Measurements from ENCODE around the gene ACTMAP. TPM values are rescaled to one million over a fixed set of nuclear protein-coding genes. Genes with fewer than 3 reads are reported as not detected.
A peak's percentile ranks its signal among the peaks of the same experiment; 100 is the strongest.

The ACTMAP gene
- total RNA-seq, 1 donor from 2014 or later = 12.7 TPM

DNA sequence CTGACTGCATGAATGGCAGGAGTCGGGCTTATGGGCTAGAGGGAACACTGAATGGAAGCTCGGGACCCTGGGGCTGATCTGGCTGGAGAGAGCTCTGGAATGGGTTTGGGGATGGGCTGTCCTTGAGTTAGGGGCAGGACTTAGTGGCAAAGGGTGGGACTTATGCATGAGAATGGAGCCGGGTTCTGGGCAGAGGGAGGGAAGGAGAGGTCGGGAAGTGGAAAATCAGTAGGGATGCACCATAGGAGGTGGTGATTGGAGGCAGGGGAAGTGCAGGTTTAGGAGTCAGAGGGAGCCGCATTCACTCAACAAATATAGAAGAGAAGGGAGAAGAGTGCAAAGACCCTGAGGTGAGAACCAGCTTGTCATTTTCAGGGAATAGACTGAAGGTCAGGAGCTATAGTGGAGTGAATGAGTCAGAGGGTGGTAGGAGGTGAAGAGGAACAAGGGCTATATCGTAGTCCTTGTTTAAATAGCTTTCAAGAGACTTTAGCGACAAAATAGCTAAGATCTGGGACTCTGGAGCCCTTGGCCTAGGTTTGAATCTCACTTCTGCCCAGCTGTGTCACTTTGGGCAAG is 28.5 kb upstream of the ACTMAP start:
- intact Hi-C loops (cut with micrococcal nuclease) = loop anchor here (1.0 to 10.0 kb wide), 5 partner anchors 88 to 1176 kb away; partner anchors contain the start of genes AKT2, NUMBL and RABAC1
- ATAC-seq (ENCODE audit: low read depth) = no peak
- Mint-ChIP-seq H3K4me1 (peaks cover 69% of the 10 kb centered on the region), H3K4me3 (peak overlapping the region; percentile 98), H3K27ac (peak overlapping the region; percentile 99), H3K9me3 (no peaks in the 10 kb centered on the region), H3K36me3 (ENCODE audit: low read depth) (peaks cover 47% of the 10 kb centered on the region), H3K27me3 (no peaks in the 10 kb centered on the region)
- ChIA-PET CTCF (interaction anchor here (0.5 to 4.1 kb wide), 7 partner anchors 19 to 116 kb away, joined by 3 to 25 read pairs (median 9); partner anchors contain the start of genes ACTMAP, EGLN2 and SNRPA), POLR2A (interaction anchor here (0.6 to 6.7 kb wide), 34 partner anchors 9 to 945 kb away, joined by 3 to 351 read pairs (median 10); partner anchors contain the start of genes ACTMAP, C19orf47, COQ8B and DYRK1B)
- TF ChIP-seq, protein P1, sequence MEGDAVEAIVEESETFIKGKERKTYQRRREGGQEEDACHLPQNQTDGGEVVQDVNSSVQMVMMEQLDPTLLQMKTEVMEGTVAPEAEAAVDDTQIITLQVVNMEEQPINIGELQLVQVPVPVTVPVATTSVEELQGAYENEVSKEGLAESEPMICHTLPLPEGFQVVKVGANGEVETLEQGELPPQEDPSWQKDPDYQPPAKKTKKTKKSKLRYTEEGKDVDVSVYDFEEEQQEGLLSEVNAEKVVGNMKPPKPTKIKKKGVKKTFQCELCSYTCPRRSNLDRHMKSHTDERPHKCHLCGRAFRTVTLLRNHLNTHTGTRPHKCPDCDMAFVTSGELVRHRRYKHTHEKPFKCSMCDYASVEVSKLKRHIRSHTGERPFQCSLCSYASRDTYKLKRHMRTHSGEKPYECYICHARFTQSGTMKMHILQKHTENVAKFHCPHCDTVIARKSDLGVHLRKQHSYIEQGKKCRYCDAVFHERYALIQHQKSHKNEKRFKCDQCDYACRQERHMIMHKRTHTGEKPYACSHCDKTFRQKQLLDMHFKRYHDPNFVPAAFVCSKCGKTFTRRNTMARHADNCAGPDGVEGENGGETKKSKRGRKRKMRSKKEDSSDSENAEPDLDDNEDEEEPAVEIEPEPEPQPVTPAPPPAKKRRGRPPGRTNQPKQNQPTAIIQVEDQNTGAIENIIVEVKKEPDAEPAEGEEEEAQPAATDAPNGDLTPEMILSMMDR (IDR thresholded peaks at IDR 0.05) = no peak
- no peak for DNase-seq

DNA sequence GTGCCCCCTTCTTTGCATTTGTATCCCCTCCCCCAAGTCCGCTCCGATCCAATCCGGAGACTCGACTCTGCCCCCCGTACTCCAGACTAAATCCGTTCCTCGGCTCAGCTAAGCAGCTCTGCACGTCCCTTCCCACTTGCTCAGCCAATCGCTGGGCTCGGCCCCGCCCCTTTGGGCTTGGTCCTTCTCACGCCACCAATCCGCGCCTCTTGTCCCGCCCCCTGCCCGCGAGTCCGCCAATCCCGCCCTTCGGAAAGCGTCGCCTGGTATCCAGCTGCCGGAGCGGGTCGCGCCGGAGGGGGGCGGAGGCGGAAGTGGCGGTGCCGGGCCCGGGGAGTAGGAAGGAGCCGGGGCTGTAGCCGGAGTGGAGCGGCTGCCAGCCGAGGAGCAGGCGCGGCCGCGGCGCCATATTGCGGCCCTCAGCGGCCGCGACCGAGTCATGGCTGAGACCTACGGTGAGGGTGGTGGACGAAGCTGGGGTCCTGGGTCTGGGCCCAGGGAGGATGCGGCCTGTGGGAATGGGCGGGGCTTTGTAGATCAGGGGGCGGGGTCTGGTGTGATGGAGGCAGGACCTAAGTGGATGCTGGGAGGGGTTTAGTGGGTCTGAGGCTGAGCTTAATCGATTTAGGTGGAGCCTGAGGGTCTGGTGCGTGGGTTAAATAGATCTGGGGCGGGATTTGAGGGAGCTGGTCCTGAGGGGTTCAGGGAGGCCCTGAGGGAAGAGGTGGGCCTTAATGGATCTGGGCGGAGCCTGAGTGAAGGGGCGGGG is 27.8 kb upstream of the ACTMAP start, which contains the start of gene RAB4B:
TSS of gene RAB4B (plus strand) at position 311 of the 769 bp plus-strand sequence. CDS start at position 440, 129 bp downstream.
- Mint-ChIP-seq H3K4me1 (peaks cover 73% of the 10 kb centered on the region), H3K27me3 (no peaks in the 10 kb centered on the region), H3K4me3 (peak within 1 kb of the TSS; percentile 98), H3K27ac (peak within 1 kb of the TSS; percentile 99), H3K9me3 (no peaks in the 10 kb centered on the region), H3K36me3 (ENCODE audit: low read depth) (peaks cover 42% of the 10 kb centered on the region)
- ATAC-seq (ENCODE audit: low read depth) (peak; percentile 74), DNase-seq (peak; percentile 100)
- ChIA-PET POLR2A (interaction anchor here (0.6 to 6.7 kb wide), 50 partner anchors 10 to 1619 kb away, joined by 3 to 351 read pairs (median 6); partner anchors contain the start of genes ACTMAP, AKT2, B9D2 and C19orf47), CTCF (interaction anchor here (0.5 to 4.1 kb wide), 8 partner anchors 19 to 115 kb away, joined by 3 to 25 read pairs (median 6); partner anchors contain the start of genes ACTMAP, EGLN2 and SNRPA)
- TF ChIP-seq, protein P1 (IDR thresholded peaks at IDR 0.05) = no peak
- intact Hi-C loops (cut with micrococcal nuclease) = loop anchor here (1.0 to 10.0 kb wide), 11 partner anchors 20 to 1177 kb away; partner anchors contain the start of genes ACTMAP, AKT2, NUMBL and RABAC1

DNA sequence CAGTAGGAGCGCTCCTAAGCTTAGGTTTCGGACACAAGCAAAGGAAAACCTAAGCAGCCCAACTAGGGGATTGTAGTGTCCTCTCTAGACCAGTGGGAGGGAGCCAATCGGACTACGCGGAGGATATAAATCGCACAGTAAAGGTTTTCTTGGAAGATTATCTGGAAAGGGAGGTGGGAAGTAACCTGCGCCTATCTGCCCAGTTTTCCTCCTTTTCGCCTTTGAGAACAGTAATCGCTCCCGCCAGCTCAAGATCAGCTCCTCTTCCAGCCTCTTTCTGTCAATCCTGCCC is 27.3 kb upstream of the ACTMAP start:
- POLR2A ChIA-PET = interaction anchor here (0.6 to 6.7 kb wide), 46 partner anchors 9 to 1929 kb away, joined by 3 to 351 read pairs (median 8); partner anchors contain the start of genes ACTMAP, AKT2, B9D2 and C19orf47
- Mint-ChIP-seq H3K9me3 (no peaks in the 10 kb centered on the region), H3K4me1 (peaks cover 74% of the 10 kb centered on the region), H3K4me3 (peak overlapping the region; percentile 98), H3K27ac (peak overlapping the region; percentile 99), H3K27me3 (no peaks in the 10 kb centered on the region), H3K36me3 (ENCODE audit: low read depth) (peaks cover 39% of the 10 kb centered on the region)
- intact Hi-C loops (cut with micrococcal nuclease) = loop anchor here (1.0 to 10.0 kb wide), 9 partner anchors 21 to 1177 kb away; partner anchors contain the start of genes ACTMAP, AKT2 and RABAC1
- DNase-seq (no peak), ATAC-seq (ENCODE audit: low read depth) (no peak)
- TF ChIP-seq, protein P1 (IDR thresholded peaks at IDR 0.05) = no peak
- CTCF ChIA-PET = interaction anchor here (1.5 to 4.1 kb wide), 5 partner anchors 20 to 114 kb away, joined by 3 to 25 read pairs (median 18); partner anchors contain the start of genes ACTMAP, EGLN2 and SNRPA

DNA sequence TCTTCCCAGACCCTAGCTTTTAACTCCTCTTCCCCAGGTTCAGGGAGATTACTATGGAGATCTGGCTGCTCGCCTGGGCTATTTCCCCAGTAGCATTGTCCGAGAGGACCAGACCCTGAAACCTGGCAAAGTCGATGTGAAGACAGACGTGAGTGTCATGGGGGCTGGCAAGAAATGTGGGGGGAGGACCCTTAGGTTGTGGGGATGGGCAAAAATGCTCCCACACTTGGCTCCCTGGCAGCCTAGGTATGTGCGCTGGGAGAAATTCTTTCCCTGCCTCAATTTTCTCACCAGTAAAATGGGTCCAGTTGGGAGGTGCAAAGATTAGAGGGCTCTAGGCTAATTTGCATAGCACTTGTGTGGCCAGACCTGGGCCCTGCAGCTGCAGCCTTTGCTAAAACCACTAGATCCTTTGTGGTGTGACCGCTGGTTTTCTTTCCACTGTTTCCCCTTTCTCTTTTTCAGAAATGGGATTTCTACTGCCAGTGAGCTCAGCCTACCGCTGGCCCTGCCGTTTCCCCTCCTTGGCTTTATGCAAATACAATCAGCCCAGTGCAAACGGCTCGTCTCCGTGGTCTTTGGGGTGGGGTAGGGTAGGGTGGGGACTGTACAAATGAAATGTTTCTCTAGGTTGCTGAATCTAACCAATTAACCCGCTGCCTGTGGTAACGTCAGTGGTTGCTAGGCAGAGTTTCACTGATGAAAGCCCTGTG is 26.8 kb upstream of the ACTMAP start:
- Mint-ChIP-seq H3K27ac (peak overlapping the region; percentile 99), H3K36me3 (ENCODE audit: low read depth) (peaks cover 34% of the 10 kb centered on the region), H3K9me3 (no peaks in the 10 kb centered on the region), H3K4me1 (peaks cover 73% of the 10 kb centered on the region), H3K27me3 (no peaks in the 10 kb centered on the region), H3K4me3 (peak overlapping the region; percentile 98)
- DNase-seq (peak; percentile 72), ATAC-seq (ENCODE audit: low read depth) (peak; percentile 62)
- POLR2A ChIA-PET = interaction anchor here (0.6 to 6.7 kb wide), 42 partner anchors 9 to 1928 kb away, joined by 3 to 351 read pairs (median 8); partner anchors contain the start of genes ACTMAP, AKT2, B9D2 and C19orf47
- CTCF ChIA-PET = interaction anchor here (1.5 to 4.1 kb wide), 5 partner anchors 21 to 114 kb away, joined by 3 to 25 read pairs (median 18); partner anchors contain the start of genes ACTMAP, EGLN2 and SNRPA
- TF ChIP-seq, protein P1 (IDR thresholded peaks at IDR 0.05) = no peak
- intact Hi-C loops (cut with micrococcal nuclease) = loop anchor here (1.0 to 10.0 kb wide), 9 partner anchors 21 to 1178 kb away; partner anchors contain the start of genes ACTMAP, AKT2 and RABAC1
